ENCODE data around the gene SINHCAF.

The SINHCAF gene

DNA sequence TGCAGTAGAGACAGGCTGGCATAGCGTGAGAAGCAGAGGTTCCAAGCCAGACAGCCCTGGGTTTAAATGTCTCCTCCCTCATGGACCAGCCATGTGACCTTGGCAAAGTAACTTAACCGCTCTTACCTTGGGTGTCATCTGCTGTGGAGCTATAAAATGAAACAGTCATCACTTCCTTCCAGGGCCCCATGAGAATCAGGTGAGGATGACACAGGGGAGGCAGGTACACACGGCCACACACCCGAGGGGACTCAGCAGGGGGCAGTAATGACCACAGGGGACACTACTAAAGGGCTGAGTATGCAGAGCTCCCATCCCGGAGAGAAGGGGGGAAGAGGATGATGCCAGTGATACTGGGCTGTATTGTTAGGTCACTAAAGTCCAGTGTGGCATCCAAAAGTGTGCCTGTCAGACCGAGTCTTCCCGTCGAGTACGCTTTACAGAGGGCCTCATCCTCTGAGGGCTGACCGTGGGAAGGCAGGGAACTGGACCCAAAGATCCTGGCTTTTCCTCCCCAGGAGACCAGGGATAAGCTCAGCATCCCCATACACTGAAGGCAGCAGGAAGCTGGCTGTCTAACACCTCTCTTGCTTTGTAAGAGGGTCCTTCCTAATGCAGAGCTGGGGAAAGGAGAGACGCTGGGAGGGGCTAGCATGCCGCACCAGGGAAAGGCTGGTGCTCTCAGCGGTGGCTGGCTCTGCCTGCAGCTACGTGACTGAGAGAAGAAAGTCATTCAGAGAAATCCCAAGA lies 94.2 kb downstream of the SINHCAF start:
- no peak for DNase-seq

All from T1000 (cell line).